Muscle of leg (tissue), 16 donors: ENCODE measurements around the gene LIPG. TPM values are rescaled to one million over a fixed set of nuclear protein-coding genes. Genes with fewer than 3 reads are reported as not detected.
"Not testable (repeated sequence)": the region's sequence is repeated elsewhere in the genome, so short reads cannot be mapped to it uniquely, and the experiment has no call there.

ENCODE experiments used
- DNase-seq: peaks from one replicate; pipeline ENCODE4 v3.0.0; 2013
- H3K27ac ChIP-seq: one replicate; pipeline ENCODE4 v1.5.1; 2013; ENCODE audit warnings: mild to moderate bottlenecking, low read length, control low read depth
- H3K27me3 ChIP-seq: one replicate; pipeline ENCODE4 v1.6.1; 2013; ENCODE audit warnings: low read length; ENCODE audit not compliant: control insufficient read depth, insufficient read depth
- H3K36me3 ChIP-seq: one replicate; pipeline ENCODE4 v1.6.1; 2013; ENCODE audit warnings: low read length; ENCODE audit not compliant: control insufficient read depth, insufficient read depth
- H3K4me1 ChIP-seq: one replicate; pipeline ENCODE4 v1.6.1; 2013; ENCODE audit warnings: low read length; ENCODE audit not compliant: control insufficient read depth, insufficient read depth
- H3K4me3 ChIP-seq: one replicate; pipeline ENCODE4 v1.5.1; 2013; ENCODE audit warnings: low read length, control low read depth
- H3K9me3 ChIP-seq: replicated peaks from 2 replicates; pipeline ENCODE4 v1.6.1; 2013; ENCODE audit warnings: low read depth, low read length; ENCODE audit not compliant: control insufficient read depth
- WGBS: methylation state at CpG from one replicate; pipeline ENCODE4 v1.1.5; 2013; ENCODE audit warnings: missing lambda C conversion rate; ENCODE audit not compliant: insufficient coverage; 5-methylcytosine and 5-hydroxymethylcytosine counted together
- long read RNA-seq, 11 donors: transcript quantifications; one replicate each; lab custom pipeline, GENCODE V29; 2026
- polyA plus RNA-seq, 8 donors: library from polyadenylated mRNA; unstranded; fragments of 120-200 nt; gene quantifications; one replicate each; pipeline versions ENCODE4 v1.2.1 to v1.2.3, GENCODE V29; 2013; ENCODE audit warnings: inconsistent platforms in 1 of 8, low replicate concordance in 1 of 8; ENCODE audit not compliant: insufficient read length in 8 of 8, insufficient read depth in 1 of 8
- total RNA-seq: library from RNA; stranded (reverse); fragments of 120-200 nt; gene quantifications from one replicate; pipeline ENCODE4 v1.2.4, GENCODE V29; 2013

Gene LIPG
- total RNA-seq (6.3 TPM), polyA plus RNA-seq (1 to 10 TPM; 3.5 to 8.6 (median 5.3) TPM)
- long read RNA-seq, donor 1, partial matches to known transcripts: 0 of 1 reads
- long read RNA-seq, donor 1, other reads (novel, unspliced or antisense): 0 of 1 reads
- long read RNA-seq, donor 2: 0 reads
- long read RNA-seq, donor 3, partial matches to known transcripts: 8 of 8 reads
- long read RNA-seq, donor 3, other reads (novel, unspliced or antisense): 0 of 8 reads
- long read RNA-seq, donor 4, partial matches to known transcripts: 0 of 3 reads
- long read RNA-seq, donor 4, other reads (novel, unspliced or antisense): 0 of 3 reads
- long read RNA-seq, donor 5, transcript LIPG-207 (1 exons, 3,548 nt): major isoform, 7 of 7 reads
- long read RNA-seq, donor 5, partial matches to known transcripts: 0 of 7 reads
- long read RNA-seq, donor 5, other reads (novel, unspliced or antisense): 0 of 7 reads
- long read RNA-seq, donor 6, partial matches to known transcripts: 0 of 4 reads
- long read RNA-seq, donor 6, other reads (novel, unspliced or antisense): 0 of 4 reads
- long read RNA-seq, donor 7, partial matches to known transcripts: 0 of 3 reads
- long read RNA-seq, donor 7, other reads (novel, unspliced or antisense): 0 of 3 reads
- long read RNA-seq, donor 8, partial matches to known transcripts: 0 of 3 reads
- long read RNA-seq, donor 8, other reads (novel, unspliced or antisense): 0 of 3 reads
- long read RNA-seq, donor 9: 0 reads
- long read RNA-seq, donor 10, transcript LIPG-207 (1 exons, 3,548 nt): major isoform, 5 of 5 reads
- long read RNA-seq, donor 10, partial matches to known transcripts: 0 of 5 reads
- long read RNA-seq, donor 10, other reads (novel, unspliced or antisense): 0 of 5 reads
- long read RNA-seq, donor 11, partial matches to known transcripts: 0 of 2 reads
- long read RNA-seq, donor 11, other reads (novel, unspliced or antisense): 0 of 2 reads

DNA sequence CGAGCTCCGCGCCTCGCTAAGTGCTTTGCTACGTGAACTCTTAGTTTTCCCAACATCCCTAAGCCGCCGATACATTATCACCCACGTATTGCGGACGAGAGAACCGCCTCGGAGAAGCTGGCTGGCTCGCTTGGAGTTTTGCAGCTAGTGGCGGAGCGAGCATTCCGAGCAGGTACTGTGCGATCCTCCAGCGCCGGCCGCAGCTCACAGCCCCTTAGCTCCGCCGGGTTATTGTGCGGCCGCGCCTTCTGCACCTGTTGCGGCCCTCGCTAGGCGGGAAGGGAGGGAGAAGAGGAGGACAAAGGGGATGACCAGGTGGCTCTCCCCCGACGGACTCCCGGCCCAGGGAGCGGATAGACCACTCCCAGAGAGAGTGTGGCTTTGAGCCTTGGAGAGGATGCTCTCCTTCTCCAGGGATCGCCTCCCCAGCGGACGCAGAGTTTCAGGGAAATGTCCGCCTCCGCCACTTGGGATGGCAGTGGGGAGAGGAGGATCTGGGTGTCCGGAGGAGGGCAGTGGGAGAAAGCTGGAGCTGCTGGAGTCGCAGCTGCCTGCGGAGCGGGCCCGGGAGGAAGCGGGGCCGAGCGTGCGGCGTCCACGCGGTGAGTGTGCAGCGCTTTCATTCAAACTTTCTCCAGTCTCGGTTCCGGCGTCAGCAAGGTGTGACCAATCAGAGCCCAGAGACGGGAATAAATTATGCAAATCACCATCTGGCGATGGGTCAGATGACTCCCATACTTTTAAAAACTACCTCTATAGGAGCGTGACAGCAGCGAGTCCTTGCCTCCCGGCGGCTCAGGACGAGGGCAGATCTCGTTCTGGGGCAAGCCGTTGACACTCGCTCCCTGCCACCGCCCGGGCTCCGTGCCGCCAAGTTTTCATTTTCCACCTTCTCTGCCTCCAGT lies at the start of gene LIPG:
LIPG (plus strand) TSS at position 769 of the 905 bp plus-strand sequence. CDS start 252 bp downstream, outside the sequence.
- Histone ChIP-seq H3K27ac (peak within 1 kb of the TSS; percentile 20), H3K4me1 (peaks cover 42% of the 10 kb centered on the region), H3K4me3 (peak within 1 kb of the TSS; percentile 52), H3K27me3 (peaks cover 54% of the 10 kb centered on the region), H3K9me3 (no peaks in the 10 kb centered on the region), H3K36me3 (no peaks in the 10 kb centered on the region)
- WGBS: under 1% methylated on average over 64 of the region's 67 CpGs
- DNase-seq: peak; percentile 81

DNA sequence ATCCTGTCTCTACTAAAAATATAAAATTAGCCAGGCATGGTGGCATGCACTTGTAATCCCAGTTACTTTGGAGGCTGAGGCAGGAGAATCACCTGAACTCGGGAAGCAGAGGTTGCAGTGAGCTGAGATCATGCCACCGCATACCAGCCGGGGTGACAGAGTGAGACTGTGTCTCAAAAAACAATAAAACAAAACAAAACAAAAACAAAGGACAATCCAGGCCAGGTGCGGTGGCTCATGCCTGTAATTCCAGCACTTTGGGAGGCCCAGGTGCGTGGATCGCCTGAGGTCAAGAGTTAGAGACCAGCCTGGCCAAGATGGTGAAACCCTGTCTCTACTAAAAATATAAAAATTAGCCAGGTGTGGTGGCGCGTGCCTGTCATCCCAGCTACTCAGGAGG lies 49.0 kb upstream of the LIPG start:
- not testable (repeated sequence) for H3K4me1 ChIP-seq, H3K36me3 ChIP-seq, H3K4me3 ChIP-seq, DNase-seq, H3K9me3 ChIP-seq, H3K27me3 ChIP-seq, H3K27ac ChIP-seq
- 86% methylated on average over 6 of the region's 8 CpGs for WGBS

DNA sequence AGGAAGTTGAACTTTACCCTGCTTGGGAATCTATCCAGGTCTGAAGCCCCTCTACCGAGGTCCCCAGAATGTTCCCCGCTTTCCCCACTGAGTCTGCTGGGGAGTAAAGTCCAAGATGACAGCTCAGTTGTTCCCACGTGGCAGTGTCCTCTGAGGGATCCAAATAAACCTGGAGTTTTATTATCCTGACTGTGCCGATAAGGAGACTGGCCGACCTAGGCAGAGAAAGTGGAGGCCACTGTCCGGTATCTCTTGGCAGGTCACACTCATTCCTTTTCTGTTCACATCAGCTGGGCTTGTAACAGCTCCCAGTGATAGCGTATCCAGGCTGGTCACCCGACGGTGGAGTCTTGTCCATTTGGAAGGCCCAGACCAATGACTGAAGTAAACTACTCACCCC lies 47.3 kb upstream of the LIPG start:
- Histone ChIP-seq H3K4me3 (no peak overlapping the region), H3K36me3 (no peaks in the 10 kb centered on the region), H3K4me1 (no peaks in the 10 kb centered on the region), H3K9me3 (no peaks in the 10 kb centered on the region), H3K27me3 (no peaks in the 10 kb centered on the region), H3K27ac (no peak overlapping the region)
- no peak for DNase-seq
- 52% methylated on average over 6 of the region's 9 CpGs for WGBS

DNA sequence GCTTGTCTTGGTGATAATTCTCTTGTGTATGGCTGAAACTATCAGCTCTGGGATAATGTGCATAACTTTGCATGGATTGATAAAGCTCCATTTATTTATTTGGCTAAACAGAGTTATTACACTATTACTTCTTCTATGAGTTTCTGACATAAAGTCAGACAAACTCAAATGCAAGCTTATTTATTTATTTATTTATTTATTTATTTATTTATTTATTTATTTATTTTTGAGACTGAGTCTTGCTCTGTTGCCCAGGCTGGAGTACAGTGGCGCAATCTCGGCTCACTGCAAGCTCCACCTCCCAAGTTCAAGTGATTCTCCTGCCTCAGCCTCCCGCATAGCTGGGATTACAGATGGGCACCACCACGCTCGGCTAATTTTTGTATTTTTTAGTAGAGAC lies 46.9 kb upstream of the LIPG start:
- DNase-seq, H3K4me3 ChIP-seq, H3K27ac ChIP-seq, H3K4me1 ChIP-seq, H3K9me3 ChIP-seq, H3K36me3 ChIP-seq, H3K27me3 ChIP-seq: not testable (repeated sequence)
- WGBS: no CpG with 5 or more reads among the region's 5 CpGs

DNA sequence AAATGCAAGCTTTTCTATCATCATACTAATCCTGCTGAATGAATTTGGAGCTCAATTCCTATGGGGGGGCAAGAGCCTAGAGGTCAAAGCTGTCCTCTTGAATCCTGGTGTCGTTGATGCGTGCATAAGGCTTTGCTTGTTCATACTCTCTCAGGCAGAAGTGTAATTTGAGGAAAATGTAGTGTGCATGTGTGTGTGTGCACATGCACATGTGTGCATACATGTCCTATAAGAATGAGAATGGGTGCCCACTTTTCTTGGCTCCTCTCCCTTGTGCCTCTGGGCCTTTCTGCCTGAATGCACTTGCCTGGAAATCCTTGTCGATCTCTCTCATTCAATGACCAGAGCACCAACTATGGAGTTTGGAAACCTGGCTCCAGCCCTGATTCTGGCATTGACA lies 46.3 kb upstream of the LIPG start:
- Histone ChIP-seq H3K9me3 (no peaks in the 10 kb centered on the region), H3K4me1 (peaks cover under 1% of the 10 kb centered on the region), H3K36me3 (no peaks in the 10 kb centered on the region), H3K27ac (no peak overlapping the region), H3K27me3 (no peaks in the 10 kb centered on the region), H3K4me3 (no peak overlapping the region)
- 83% methylated on average over 1 of the region's 3 CpGs for WGBS
- no peak for DNase-seq

DNA sequence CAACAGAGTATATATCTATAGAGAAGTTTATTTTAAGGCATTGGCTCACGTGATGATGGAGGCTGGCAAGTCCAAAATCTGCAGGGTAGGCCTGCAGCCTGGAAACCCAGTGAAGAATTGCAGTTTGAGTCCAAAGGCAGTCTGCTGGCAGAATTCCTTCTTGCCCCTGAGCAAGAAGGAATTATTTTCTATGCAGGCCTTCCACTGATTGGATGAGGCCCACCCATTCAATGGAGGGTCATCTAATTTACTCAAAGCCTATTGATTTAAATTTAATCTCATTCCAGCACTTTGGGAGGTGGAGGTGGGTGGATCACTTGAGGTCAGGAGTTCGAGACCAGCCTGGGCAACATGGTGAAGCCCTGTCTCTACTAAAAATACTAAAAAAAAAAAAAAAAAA lies 44.4 kb upstream of the LIPG start:
- no peaks in the 10 kb centered on the region for H3K36me3 ChIP-seq
- WGBS: 100% methylated on average over 1 of the region's 2 CpGs
- DNase-seq: no peak

DNA sequence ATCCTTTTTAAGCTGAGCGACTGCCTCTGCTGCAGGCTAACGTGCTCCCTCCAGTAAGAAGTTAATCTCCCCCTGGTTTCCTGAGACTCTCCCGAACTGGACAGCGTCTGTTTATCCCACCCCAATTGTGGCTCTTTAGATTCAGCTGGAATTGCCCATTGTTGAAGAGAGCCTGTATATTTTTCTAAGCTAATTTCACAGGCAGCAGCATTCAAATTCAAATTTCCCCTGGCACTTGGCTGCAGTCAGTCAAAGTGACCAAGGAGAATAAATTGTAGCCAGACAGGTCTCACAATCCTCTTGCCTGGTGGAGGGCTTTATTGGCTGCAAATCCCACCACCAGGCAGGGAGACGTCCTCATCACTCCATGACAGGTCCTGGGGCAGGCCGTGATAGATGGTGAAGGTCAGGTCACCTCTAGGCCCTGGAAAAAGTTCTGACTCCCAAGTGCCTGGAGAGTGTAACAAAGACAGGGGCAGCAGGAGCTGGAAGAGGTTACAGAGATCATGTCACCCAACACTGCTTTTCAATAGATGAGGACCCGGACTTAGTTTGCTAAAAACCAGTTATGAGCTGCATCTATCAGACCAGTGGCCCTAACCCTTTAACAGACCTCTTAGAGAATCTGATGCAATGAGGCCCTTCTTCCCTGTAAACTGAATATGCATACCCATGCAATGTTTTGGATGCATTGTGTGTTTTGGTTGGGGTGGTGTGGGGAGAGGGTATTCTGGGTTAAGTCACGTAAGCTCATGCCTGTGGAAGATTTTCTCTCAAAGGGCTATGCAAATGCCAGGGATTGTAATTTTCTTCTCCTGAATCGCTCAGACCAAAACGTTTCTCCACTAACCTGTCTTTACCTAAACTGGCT lies 42.5 kb upstream of the LIPG start:
- Histone ChIP-seq H3K4me1 (peaks cover 7% of the 10 kb centered on the region), H3K27me3 (no peaks in the 10 kb centered on the region), H3K4me3 (no peak overlapping the region), H3K36me3 (no peaks in the 10 kb centered on the region), H3K27ac (no peak overlapping the region), H3K9me3 (no peaks in the 10 kb centered on the region)
- DNase-seq: no peak
- WGBS: 39% methylated on average over 5 of the region's 10 CpGs

More for the DNA sequence above, 44.4 kb upstream of the LIPG start:
- H3K27ac ChIP-seq: no peak overlapping the region
- peaks cover 7% of the 10 kb centered on the region for H3K4me1 ChIP-seq
- H3K4me3 ChIP-seq: no peak overlapping the region
- H3K9me3 ChIP-seq: no peaks in the 10 kb centered on the region
- no peaks in the 10 kb centered on the region for H3K27me3 ChIP-seq

DNA sequence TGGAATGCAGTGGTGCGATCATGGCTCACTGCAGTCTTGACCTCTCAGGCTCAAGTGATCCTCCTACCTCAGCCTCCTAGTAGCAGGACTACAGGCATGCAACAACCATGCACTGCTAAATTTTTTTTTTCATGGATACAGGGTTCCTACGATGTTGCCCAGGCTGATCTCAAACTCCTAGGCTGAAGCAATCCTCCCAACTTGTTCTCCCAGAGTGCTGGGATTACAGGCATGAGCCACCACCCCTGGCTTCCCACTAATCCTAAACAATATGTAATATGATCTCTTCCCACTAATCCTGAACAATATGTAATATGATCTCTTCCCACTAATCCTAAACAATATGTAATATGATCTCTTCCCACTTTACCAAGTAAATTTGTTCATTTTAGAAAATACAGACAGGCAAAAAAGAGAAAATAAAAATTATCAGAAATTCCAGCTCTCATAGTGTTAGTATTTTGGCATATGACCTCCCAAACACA lies 41.2 kb upstream of the LIPG start:
- Histone ChIP-seq H3K4me3 (no peak overlapping the region), H3K27ac (no peak overlapping the region), H3K9me3 (no peaks in the 10 kb centered on the region), H3K4me1 (peaks cover 7% of the 10 kb centered on the region), H3K27me3 (no peaks in the 10 kb centered on the region), H3K36me3 (no peaks in the 10 kb centered on the region)
- DNase-seq: peak; percentile 29
- 20% methylated on average over 1 of the region's 2 CpGs for WGBS
